Sigmoid colon (tissue), 7 donors: Measurements from ENCODE around the gene ZNF648. TPM values are rescaled to one million over a fixed set of nuclear protein-coding genes. Genes with fewer than 3 reads are reported as not detected.
"Not testable (repeated sequence)": the region's sequence is repeated elsewhere in the genome, so short reads cannot be mapped to it uniquely, and the experiment has no call there.

ENCODE experiments used
- DNase-seq: peaks from one replicate; pipeline ENCODE4 v3.0.0-alpha.2; 2019
- H3K27ac ChIP-seq, 4 donors: fragments of 200-600 bp; sonication (generic); one replicate each; pipeline ENCODE4 v1.5.1; 2016 to 2019; ENCODE audit warnings: mild to moderate bottlenecking in 1 of 4
- H3K27me3 ChIP-seq, 3 donors: fragments of 200-600 bp; sonication (generic); one replicate each; pipeline ENCODE4 v1.5.1; 2019; ENCODE audit warnings: mild to moderate bottlenecking in 1 of 3
- H3K36me3 ChIP-seq, 4 donors: fragments of 200-600 bp; sonication (generic); one replicate each; pipeline ENCODE4 v1.5.1; 2016 to 2019
- H3K4me1 ChIP-seq, 4 donors: fragments of 200-600 bp; sonication (generic); one replicate each; pipeline ENCODE4 v1.5.1; 2017 to 2019
- H3K4me3 ChIP-seq, 4 donors: fragments of 200-600 bp; sonication (generic); one replicate each; pipeline ENCODE4 v1.5.1; 2017 to 2019; ENCODE audit warnings: mild to moderate bottlenecking in 2 of 4, moderate library complexity in 1 of 4
- H3K9me3 ChIP-seq, 4 donors: fragments of 200-600 bp in 3 of 4; sonication (generic) in 3 of 4; one replicate each; pipeline versions ENCODE4 v1.5.1 to v1.6.1; 2013 to 2019
- EP300 ChIP-seq, 4 donors: sonication (generic); formaldehyde crosslinking; IDR thresholded peaks; one replicate each; pipeline ENCODE4 v1.6.1; 2017; ENCODE audit warnings: antibody characterized with exemption in 4 of 4
- POLR2A ChIP-seq, 2 donors: fragments of 450-650 bp; IDR thresholded peaks; one replicate each; pipeline ENCODE4 v1.6.1; 2016; ENCODE audit warnings: antibody characterized with exemption in 2 of 2, mild to moderate bottlenecking in 2 of 2, moderate library complexity in 2 of 2
- POLR2AphosphoS5 ChIP-seq, 4 donors: sonication (generic); formaldehyde crosslinking; IDR thresholded peaks; one replicate each; pipeline ENCODE4 v1.6.1; 2017; ENCODE audit warnings: antibody characterized with exemption in 4 of 4
- WGBS, 2 donors: extraction: QIAGEN DNeasy Blood & Tissue Kit; methylation state at CpG; one replicate each; pipeline ENCODE4 v1.1.7; 2013; 5-methylcytosine and 5-hydroxymethylcytosine counted together
- intact Hi-C: fragments of 100-400 bp; cut with DNase I; formaldehyde crosslinking; loops from one replicate; pipeline ENCODE4 v1.15.1; 2023
- polyA plus RNA-seq, 3 donors: library from polyadenylated mRNA; stranded (reverse); fragments of 200-250 nt; gene quantifications; one replicate each; pipeline ENCODE4 v1.2.3, GENCODE V29; 2013
- total RNA-seq, 4 donors: library from RNA; depleted of rRNA; stranded (reverse); fragments of >200 nt; gene quantifications; one replicate each; pipeline ENCODE4 v1.1.0, GENCODE V29; 2016
- TF ChIP-seq, protein P1 (sequence below), 4 experiments: fragments of 450-650 bp in 3 of 4; fragments of 200-600 bp in 1 of 4; IDR thresholded peaks; one replicate each; pipeline ENCODE4 v1.5.1; 2016 to 2019; ENCODE audit warnings: antibody characterized with exemption in 4 of 4, mild to moderate bottlenecking in 3 of 4, moderate library complexity in 2 of 4
- donor health status: healthy with polysubstance abuse.
- donor health status: Bipolar disorder and iron deficiency.
- donor health status: healthy.

The ZNF648 gene
- total and polyA plus RNA-seq, 7 donors, result under 0.01 to 0.04 TPM; not detected in 5

DNA sequence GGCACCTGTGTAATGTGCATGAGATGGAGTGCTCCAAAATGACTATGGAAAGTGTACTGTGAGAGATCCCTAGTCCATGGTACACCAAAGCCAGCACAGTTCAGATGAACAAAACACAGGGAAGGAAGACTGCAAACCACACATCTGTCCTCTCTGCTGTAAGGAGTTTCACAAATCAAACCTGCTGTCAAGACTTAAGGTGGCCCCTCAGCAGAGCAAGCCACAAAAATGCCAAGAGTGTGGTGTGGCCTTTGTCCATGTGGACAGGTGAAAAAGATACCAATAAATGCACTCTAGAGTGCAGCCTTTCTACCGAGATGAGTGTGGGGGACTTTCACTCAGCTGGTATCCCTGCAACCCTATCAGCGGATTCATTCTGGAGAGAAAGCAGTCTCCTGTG lies 12.9 kb downstream of the ZNF648 start:
- TF ChIP-seq EP300 (IDR thresholded peaks at IDR 0.05) (no peak), POLR2A (IDR thresholded peaks at IDR 0.05) (no peak), POLR2AphosphoS5 (IDR thresholded peaks at IDR 0.05) (no peak)
- no peak for DNase-seq
- no peaks in the 10 kb centered on the region for H3K4me1 ChIP-seq
- WGBS, 2 donors, result 79 to 80% methylated on average over 2 of the region's 2 CpGs
- no peak overlapping the region for H3K27ac ChIP-seq
- no peaks in the 10 kb centered on the region for H3K27me3 ChIP-seq
- intact Hi-C loops, result no loop called here
- peaks cover 0 to 5% (median 0%) of the 10 kb centered on the region in 4 donors for H3K9me3 ChIP-seq
- no peak overlapping the region for H3K4me3 ChIP-seq
- no peaks in the 10 kb centered on the region for H3K36me3 ChIP-seq

DNA sequence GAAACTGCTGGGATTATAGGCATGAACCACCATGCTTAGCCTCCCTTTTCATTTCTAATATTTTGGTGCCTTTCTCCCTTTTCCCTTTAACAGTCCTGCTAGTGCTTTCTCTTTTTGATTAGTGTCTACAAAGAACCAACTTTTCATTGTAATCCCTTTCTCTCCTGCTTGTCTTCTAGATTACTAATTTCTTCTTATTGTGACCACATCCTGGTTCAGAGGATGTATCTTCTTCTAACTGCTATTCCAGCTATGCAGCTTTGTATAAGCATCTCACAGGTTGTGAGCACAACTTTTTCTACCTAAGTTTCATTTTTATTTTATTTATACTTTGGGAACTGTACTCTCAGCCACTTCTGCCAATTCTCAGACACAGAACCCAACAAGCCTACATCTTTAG lies 14.7 kb downstream of the ZNF648 start:
- H3K36me3 ChIP-seq, result no peaks in the 10 kb centered on the region
- H3K27me3 ChIP-seq, result no peaks in the 10 kb centered on the region
- intact Hi-C loops, result no loop called here

DNA sequence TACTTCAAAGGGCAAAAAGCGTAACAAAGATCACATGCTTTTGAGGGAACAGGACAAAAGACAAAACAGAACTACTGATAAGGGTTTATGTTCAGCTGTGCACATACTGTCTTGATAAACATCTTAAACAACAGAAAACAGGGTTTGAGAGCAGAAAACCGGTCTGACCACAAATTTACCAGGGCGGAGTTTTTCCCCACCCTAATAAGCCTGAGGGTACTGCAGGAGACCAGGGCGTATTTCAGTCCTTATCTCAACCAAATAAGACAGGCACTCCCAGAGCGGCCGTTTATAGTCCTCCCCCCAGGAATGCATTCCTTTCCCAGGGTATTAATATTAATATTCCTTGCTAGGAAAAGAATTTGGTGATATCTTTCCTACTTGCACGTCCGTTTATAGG lies 16.0 kb downstream of the ZNF648 start:
- DNase-seq, H3K36me3 ChIP-seq, H3K27ac ChIP-seq, H3K9me3 ChIP-seq, H3K4me3 ChIP-seq, H3K4me1 ChIP-seq, H3K27me3 ChIP-seq, intact Hi-C loops: not testable (repeated sequence)
- WGBS, 2 donors, result 64 to 83% methylated on average over 8 of the region's 8 CpGs

More for the DNA sequence above, 14.7 kb downstream of the ZNF648 start:
- Histone ChIP-seq H3K4me3 (no peak overlapping the region), H3K4me1 (no peaks in the 10 kb centered on the region), H3K27ac (no peak overlapping the region), H3K9me3 (peaks cover 0 to 5% (median 0%) of the 10 kb centered on the region in 4 donors)
- DNase-seq, result no peak
- no peak for TF ChIP-seq EP300 (IDR thresholded peaks at IDR 0.05)
- TF ChIP-seq, protein P1, sequence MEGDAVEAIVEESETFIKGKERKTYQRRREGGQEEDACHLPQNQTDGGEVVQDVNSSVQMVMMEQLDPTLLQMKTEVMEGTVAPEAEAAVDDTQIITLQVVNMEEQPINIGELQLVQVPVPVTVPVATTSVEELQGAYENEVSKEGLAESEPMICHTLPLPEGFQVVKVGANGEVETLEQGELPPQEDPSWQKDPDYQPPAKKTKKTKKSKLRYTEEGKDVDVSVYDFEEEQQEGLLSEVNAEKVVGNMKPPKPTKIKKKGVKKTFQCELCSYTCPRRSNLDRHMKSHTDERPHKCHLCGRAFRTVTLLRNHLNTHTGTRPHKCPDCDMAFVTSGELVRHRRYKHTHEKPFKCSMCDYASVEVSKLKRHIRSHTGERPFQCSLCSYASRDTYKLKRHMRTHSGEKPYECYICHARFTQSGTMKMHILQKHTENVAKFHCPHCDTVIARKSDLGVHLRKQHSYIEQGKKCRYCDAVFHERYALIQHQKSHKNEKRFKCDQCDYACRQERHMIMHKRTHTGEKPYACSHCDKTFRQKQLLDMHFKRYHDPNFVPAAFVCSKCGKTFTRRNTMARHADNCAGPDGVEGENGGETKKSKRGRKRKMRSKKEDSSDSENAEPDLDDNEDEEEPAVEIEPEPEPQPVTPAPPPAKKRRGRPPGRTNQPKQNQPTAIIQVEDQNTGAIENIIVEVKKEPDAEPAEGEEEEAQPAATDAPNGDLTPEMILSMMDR (IDR thresholded peaks at IDR 0.05), result no peak
- TF ChIP-seq POLR2AphosphoS5 (IDR thresholded peaks at IDR 0.05), result no peak
- TF ChIP-seq POLR2A (IDR thresholded peaks at IDR 0.05), result no peak

DNA sequence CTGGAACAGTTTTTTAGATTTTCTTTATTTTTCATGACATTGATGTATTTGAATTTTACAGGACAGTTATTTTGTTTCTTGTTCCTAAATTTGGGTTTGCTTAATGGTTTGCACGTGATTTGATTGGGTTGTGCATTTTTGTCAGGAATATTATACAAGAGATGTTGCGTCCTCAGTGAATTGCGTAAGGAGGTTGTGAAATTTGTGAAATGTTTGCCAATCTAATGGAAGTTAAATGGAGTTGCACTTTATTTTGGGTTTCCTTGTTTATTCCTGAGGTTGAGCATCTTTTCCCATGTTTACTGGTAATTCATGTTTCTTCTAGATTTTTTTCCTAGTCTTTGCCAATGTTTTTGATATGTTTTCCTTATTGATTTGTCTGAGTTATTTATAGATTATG lies 19.9 kb downstream of the ZNF648 start:
- Histone ChIP-seq H3K27me3 (no peaks in the 10 kb centered on the region), H3K4me1 (no peaks in the 10 kb centered on the region), H3K9me3 (peaks cover 0 to 5% (median 0%) of the 10 kb centered on the region in 4 donors), H3K4me3 (no peak overlapping the region), H3K36me3 (no peaks in the 10 kb centered on the region), H3K27ac (no peak overlapping the region)
- intact Hi-C loops, result no loop called here
- WGBS, 2 donors, result 81 to 84% methylated on average over 3 of the region's 3 CpGs
- no peak for DNase-seq
- TF ChIP-seq, protein P1 (IDR thresholded peaks at IDR 0.05), result no peak
- TF ChIP-seq POLR2AphosphoS5 (IDR thresholded peaks at IDR 0.05), result peak in 1 of 4 donors; percentile 8

DNA sequence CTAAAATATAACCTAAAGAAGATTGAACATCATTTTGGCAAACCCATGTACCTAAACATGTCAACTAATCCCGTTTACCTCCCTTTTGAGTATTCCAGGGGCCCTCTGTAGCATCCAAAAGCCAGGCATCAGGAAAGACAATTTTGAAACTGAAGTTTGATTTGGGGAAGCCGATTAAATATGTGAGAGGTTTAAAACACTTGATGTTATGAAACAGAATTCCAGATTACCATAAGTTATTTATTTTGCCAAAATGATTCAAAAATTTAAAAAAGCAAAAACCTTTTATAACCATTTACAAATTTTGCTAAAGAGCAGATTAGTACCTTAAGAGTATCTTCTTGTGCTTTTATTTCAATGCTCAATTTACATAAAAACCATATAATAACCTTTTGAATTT lies 23.3 kb downstream of the ZNF648 start:
- no peaks in the 10 kb centered on the region for H3K36me3 ChIP-seq
- no peaks in the 10 kb centered on the region for H3K27me3 ChIP-seq
- intact Hi-C loops, result no loop called here

More for the DNA sequence above, 23.3 kb downstream of the ZNF648 start:
- no peak overlapping the region for H3K4me3 ChIP-seq
- 78 to 82% methylated on average over 2 of the region's 2 CpGs for WGBS, 2 donors
- TF ChIP-seq EP300 (IDR thresholded peaks at IDR 0.05) (no peak), POLR2A (IDR thresholded peaks at IDR 0.05) (no peak), POLR2AphosphoS5 (IDR thresholded peaks at IDR 0.05) (no peak)
- TF ChIP-seq, protein P1 (IDR thresholded peaks at IDR 0.05), result no peak
- no peak for DNase-seq
- no peaks in the 10 kb centered on the region for H3K9me3 ChIP-seq
- H3K4me1 ChIP-seq, result no peaks in the 10 kb centered on the region
- no peak overlapping the region for H3K27ac ChIP-seq
